ENCODE data around the gene CCDC27.

GRCh38 chr1:3767328-3767925, 15.2 kb downstream of the CCDC27 start:
- TF ChIP-seq POLR2A (IDR thresholded peaks at IDR 0.05; ENCODE audit: low read length) (peak; percentile 3), GATA1 (IDR thresholded peaks at IDR 0.05; ENCODE audit: low read depth, low read length) (no peak)
